ENCODE results near the gene CFAP61. TPM values are rescaled to one million over a fixed set of nuclear protein-coding genes. Genes with fewer than 3 reads are reported as not detected.

Gene CFAP61
- total and polyA plus RNA-seq, 2 donors from 2014 or later: 0.58 to 2.6 TPM

DNA sequence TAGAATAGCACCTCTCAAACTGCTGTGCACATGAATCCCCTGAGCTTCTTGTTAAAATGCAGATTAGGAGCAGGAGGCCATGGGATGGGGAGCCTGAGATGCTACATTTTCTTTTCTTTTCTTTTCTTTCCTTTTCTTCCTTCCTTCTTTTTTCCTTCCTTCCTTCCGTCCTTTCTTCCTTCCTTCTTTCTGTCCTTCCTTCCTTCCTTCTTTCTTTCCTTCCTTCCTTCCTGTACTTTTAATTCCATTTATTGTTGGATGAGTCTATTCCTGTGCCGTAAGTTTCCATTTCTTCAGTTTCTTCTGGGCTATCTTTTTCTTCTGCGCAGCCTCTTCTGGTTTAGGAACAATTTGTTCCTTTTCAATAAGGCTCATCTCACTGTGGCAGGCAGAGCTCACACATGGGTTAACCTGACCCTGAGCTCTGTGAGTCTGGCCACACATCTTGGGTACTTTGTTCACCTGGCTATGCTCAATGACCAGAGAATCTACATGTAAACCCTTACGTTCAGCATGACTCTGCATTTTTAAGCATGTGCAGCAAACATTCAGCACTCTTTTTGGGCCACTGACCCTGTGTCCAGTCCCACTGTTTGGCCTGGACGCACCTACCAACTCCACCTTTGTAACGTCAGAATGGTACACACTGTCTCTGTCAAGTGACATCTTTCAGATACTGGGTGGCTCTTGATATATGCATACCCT is 200.9 kb downstream of the CFAP61 start:
- no peaks in the 10 kb centered on the region for H3K4me1 ChIP-seq (ENCODE audit: control insufficient read depth in 2 of 3, insufficient read depth in 2 of 3, low read depth in 1 of 3, low read length in 3 of 3)

DNA sequence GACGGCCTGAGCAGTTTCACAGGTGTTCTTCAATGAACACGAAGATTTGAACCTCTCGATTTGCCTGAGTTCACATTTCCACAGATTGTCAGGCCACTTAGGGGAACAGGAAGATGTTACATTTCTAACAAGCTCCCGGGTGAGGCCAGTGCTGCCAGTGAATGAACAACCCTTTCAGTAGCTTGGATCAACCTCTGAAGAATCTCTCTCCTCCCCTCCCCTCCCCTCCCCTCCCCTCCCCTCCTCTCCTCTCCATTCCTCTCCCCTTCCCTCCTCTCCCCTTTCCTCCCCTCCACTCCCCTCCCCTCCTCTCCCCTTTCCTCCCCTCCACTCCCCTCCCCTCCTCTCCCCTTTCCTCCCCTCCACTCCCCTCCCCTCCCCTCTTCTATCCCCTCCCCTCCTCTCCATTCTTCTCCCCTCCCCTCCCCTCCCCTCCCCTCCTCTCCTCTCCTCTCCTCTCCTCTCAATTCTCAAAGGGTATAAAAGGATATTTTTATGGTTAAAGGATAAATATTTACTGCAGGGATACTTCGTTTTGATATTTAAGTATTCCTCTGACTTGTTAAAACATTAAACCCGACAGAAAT is 201.5 kb downstream of the CFAP61 start:
- no peaks in the 10 kb centered on the region for H3K27me3 ChIP-seq (ENCODE audit: control insufficient read depth, insufficient read depth, low read length)
- H3K36me3 ChIP-seq (ENCODE audit: control insufficient read depth in 2 of 3, insufficient read depth in 3 of 3, low read length in 3 of 3): no peaks in the 10 kb centered on the region
- H3K4me1 ChIP-seq (ENCODE audit: control insufficient read depth in 2 of 3, insufficient read depth in 2 of 3, low read depth in 1 of 3, low read length in 3 of 3): no peaks in the 10 kb centered on the region
- no peak overlapping the region for H3K27ac ChIP-seq (ENCODE audit: low read depth in 2 of 2, low read length in 2 of 2)
- H3K9ac ChIP-seq (ENCODE audit: low read length in 3 of 3): no peak overlapping the region
- no peaks in the 10 kb centered on the region for H3K9me3 ChIP-seq (ENCODE audit: control insufficient read depth in 2 of 3, insufficient read depth in 1 of 3, low read length in 3 of 3)
- DNase-seq: no peak
- no peak overlapping the region for H3K4me3 ChIP-seq (ENCODE audit: low read length in 3 of 3)
- FAIRE-seq: no peak
- intact Hi-C loops (cut with DNase I): no loop called here
- TF ChIP-seq, protein P1, sequence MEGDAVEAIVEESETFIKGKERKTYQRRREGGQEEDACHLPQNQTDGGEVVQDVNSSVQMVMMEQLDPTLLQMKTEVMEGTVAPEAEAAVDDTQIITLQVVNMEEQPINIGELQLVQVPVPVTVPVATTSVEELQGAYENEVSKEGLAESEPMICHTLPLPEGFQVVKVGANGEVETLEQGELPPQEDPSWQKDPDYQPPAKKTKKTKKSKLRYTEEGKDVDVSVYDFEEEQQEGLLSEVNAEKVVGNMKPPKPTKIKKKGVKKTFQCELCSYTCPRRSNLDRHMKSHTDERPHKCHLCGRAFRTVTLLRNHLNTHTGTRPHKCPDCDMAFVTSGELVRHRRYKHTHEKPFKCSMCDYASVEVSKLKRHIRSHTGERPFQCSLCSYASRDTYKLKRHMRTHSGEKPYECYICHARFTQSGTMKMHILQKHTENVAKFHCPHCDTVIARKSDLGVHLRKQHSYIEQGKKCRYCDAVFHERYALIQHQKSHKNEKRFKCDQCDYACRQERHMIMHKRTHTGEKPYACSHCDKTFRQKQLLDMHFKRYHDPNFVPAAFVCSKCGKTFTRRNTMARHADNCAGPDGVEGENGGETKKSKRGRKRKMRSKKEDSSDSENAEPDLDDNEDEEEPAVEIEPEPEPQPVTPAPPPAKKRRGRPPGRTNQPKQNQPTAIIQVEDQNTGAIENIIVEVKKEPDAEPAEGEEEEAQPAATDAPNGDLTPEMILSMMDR (IDR thresholded peaks at IDR 0.05; ENCODE audit: borderline replicate concordance, extremely low read depth, insufficient read depth): no peak

More for the DNA sequence above, 200.9 kb downstream of the CFAP61 start:
- TF ChIP-seq, protein P1 (IDR thresholded peaks at IDR 0.05; ENCODE audit: borderline replicate concordance, extremely low read depth, insufficient read depth): no peak
- no peak for FAIRE-seq
- no peak overlapping the region for H3K4me3 ChIP-seq (ENCODE audit: low read length in 3 of 3)
- H3K27me3 ChIP-seq (ENCODE audit: control insufficient read depth, insufficient read depth, low read length): no peaks in the 10 kb centered on the region
- no peak overlapping the region for H3K27ac ChIP-seq (ENCODE audit: low read depth in 2 of 2, low read length in 2 of 2)
- no peaks in the 10 kb centered on the region for H3K9me3 ChIP-seq (ENCODE audit: control insufficient read depth in 2 of 3, insufficient read depth in 1 of 3, low read length in 3 of 3)
- H3K36me3 ChIP-seq (ENCODE audit: control insufficient read depth in 2 of 3, insufficient read depth in 3 of 3, low read length in 3 of 3): no peaks in the 10 kb centered on the region
- intact Hi-C loops (cut with DNase I): no loop called here
- DNase-seq: no peak
- H3K9ac ChIP-seq (ENCODE audit: low read length in 3 of 3): no peak overlapping the region

GRCh38 chr20:20255099-20255498 is 202.8 kb downstream of the CFAP61 start:
- no peak for DNase-seq
- intact Hi-C loops (cut with DNase I): no loop called here

More at GRCh38 chr20:20255099-20255498, 202.8 kb downstream of the CFAP61 start:
- H3K27me3 ChIP-seq (ENCODE audit: control insufficient read depth, insufficient read depth, low read length): no peaks in the 10 kb centered on the region
- H3K4me1 ChIP-seq (ENCODE audit: control insufficient read depth in 2 of 3, insufficient read depth in 2 of 3, low read depth in 1 of 3, low read length in 3 of 3): no peaks in the 10 kb centered on the region
- no peaks in the 10 kb centered on the region for H3K36me3 ChIP-seq (ENCODE audit: control insufficient read depth in 2 of 3, insufficient read depth in 3 of 3, low read length in 3 of 3)
- FAIRE-seq: no peak
- no peak overlapping the region for H3K4me3 ChIP-seq (ENCODE audit: low read length in 3 of 3)
- H3K9me3 ChIP-seq (ENCODE audit: control insufficient read depth in 2 of 3, insufficient read depth in 1 of 3, low read length in 3 of 3): no peaks in the 10 kb centered on the region
- H3K9ac ChIP-seq (ENCODE audit: low read length in 3 of 3): no peak overlapping the region
- TF ChIP-seq, protein P1 (IDR thresholded peaks at IDR 0.05; ENCODE audit: borderline replicate concordance, extremely low read depth, insufficient read depth): no peak
- H3K27ac ChIP-seq (ENCODE audit: low read depth in 2 of 2, low read length in 2 of 2): no peak overlapping the region

Data from kidney (tissue), 14 donors.